Epithelial cell of umbilical artery (primary cell): ENCODE data around the gene ID1. TPM values are rescaled to one million over a fixed set of nuclear protein-coding genes. Genes with fewer than 3 reads are reported as not detected.

Experiments used
- total RNA-seq: library from RNA; depleted of rRNA; stranded (reverse); fragments of >200 nt; gene quantifications from 2 replicates; pipeline ENCODE4 v1.2.3, GENCODE V29; 2014

ID1 gene
- total RNA-seq, result 66.0 and 150 TPM in 2 replicates

GRCh38 chr20:31605031-31605901 lies at the start of gene ID1:
TSS of gene ID1 (plus strand) at chr20:31605289. CDS start at chr20:31605388, 99 bp downstream.

GRCh38 chr20:31637660-31638059 lies 32.6 kb downstream of the ID1 start, which contains the start of gene COX4I2:
TSS of gene COX4I2 (plus strand) at chr20:31637912. CDS start at chr20:31639018, 1,106 bp downstream.

Other genes starting within 250 kb of the ID1 start
- not detected in 2 replicates for gene DEFB118, start 236.7 kb upstream of the ID1 start, total RNA-seq
- gene DEFB119, start 214.7 kb upstream of the ID1 start, total RNA-seq, result not detected in 2 replicates
- not detected in 2 replicates for gene DEFB121, start 199.1 kb upstream of the ID1 start, total RNA-seq
- gene DEFB123, start 164.7 kb upstream of the ID1 start, total RNA-seq, result not detected in 2 replicates
- gene DEFB124, start 130.2 kb upstream of the ID1 start, total RNA-seq, result not detected in 2 replicates
- not detected in 2 replicates for gene REM1, start 130.0 kb upstream of the ID1 start, total RNA-seq
- 42.4 and 47.7 TPM in 2 replicates for gene HM13, start 90.8 kb upstream of the ID1 start, total RNA-seq
- not detected in 2 replicates for gene COX4I2, start 32.6 kb downstream of the ID1 start, total RNA-seq
- 44.2 and 62.3 TPM in 2 replicates for gene BCL2L1, start 117.6 kb downstream of the ID1 start, total RNA-seq
- 45.8 and 58.2 TPM in 2 replicates for gene TPX2, start 134.0 kb downstream of the ID1 start, total RNA-seq
- gene MYLK2, start 214.1 kb downstream of the ID1 start, total RNA-seq, result 0.15 and 0.32 TPM in 2 replicates
- gene FOXS1, start 240.3 kb downstream of the ID1 start, total RNA-seq, result not detected in 2 replicates